Fibroblast of lung (primary cell): Measurements from ENCODE around the gene CDIPT.
"Not testable (repeated sequence)": the region's sequence is repeated elsewhere in the genome, so short reads cannot be mapped to it uniquely, and the experiment has no call there.

ENCODE experiments used
- CTCF ChIP-seq, 2 donors: IDR thresholded peaks in 1 of 2; conservative IDR thresholded peaks in 1 of 2; 1 replicate in 1 of 2; 2 replicates in 1 of 2; pipeline ENCODE4 v1.5.1; 2011 to 2012; ENCODE audit warnings: low read length in 2 of 2, control low read depth in 1 of 2, inconsistent platforms in 1 of 2, low read depth in 1 of 2, mild to moderate bottlenecking in 1 of 2
- EZH2 ChIP-seq: IDR thresholded peaks from 2 replicates; pipeline ENCODE4 v1.5.1; 2012; ENCODE audit warnings: low read length, control low read depth, mild to moderate bottlenecking; ENCODE audit errors: missing control alignments

DNA sequence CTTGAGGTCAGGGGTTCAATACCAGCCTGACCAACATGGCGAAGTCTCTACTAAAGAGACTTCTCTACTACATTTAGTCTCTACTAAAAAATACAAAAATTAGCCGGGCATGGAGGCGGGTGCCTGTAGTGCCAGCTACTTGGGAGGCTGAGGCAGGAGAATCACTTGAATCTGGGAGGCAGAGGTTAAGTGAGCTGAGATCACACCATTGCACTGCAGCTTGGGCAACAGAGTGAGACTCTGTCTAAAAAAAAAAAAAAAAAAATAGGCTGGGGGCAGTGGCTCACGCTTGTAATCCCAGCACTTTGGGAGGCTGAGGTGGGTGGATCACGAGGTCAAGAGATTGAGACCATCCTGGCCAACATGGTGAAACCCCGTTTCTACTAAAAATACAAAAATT, 46.8 kb upstream of the CDIPT start:
- TF ChIP-seq CTCF (conservative IDR thresholded peaks at IDR 0.05 in 1 of 2, IDR thresholded peaks at IDR 0.05 in 1 of 2; ENCODE audit: low read depth in 1 of 2, low read length in 2 of 2); EZH2: not testable (repeated sequence)
